ENCODE measurements around the gene CERCAM. TPM values are rescaled to one million over a fixed set of nuclear protein-coding genes. Genes with fewer than 3 reads are reported as not detected.
"Not testable (repeated sequence)": the region's sequence is repeated elsewhere in the genome, so short reads cannot be mapped to it uniquely, and the experiment has no call there.

The CERCAM gene
- total RNA-seq, 1 experiment from 2014 or later: 2.3 TPM

GRCh38 chr9:128422783-128423150 is 2.1 kb downstream of the CERCAM start:
- POLR2A ChIA-PET: interaction anchor here (0.6 kb wide), 2 partner anchors 11 to 130 kb away, joined by 3 read pairs; no protein-coding TSS in a partner anchor
- Mint-ChIP-seq H3K27me3 (ENCODE audit: insufficient read depth, unreplicated experiment) (no peaks in the 10 kb centered on the region), H3K9me3 (ENCODE audit: unreplicated experiment) (no peaks in the 10 kb centered on the region), H3K4me3 (ENCODE audit: unreplicated experiment) (no peak overlapping the region), H3K36me3 (ENCODE audit: insufficient read depth, unreplicated experiment) (peaks cover 7% of the 10 kb centered on the region), H3K4me1 (ENCODE audit: insufficient read depth, unreplicated experiment) (peaks cover 6% of the 10 kb centered on the region), H3K27ac (ENCODE audit: low read depth, unreplicated experiment) (no peak overlapping the region)
- no peak for DNase-seq (ENCODE audit: unreplicated experiment)
- TF ChIP-seq CTCF (IDR thresholded peaks at IDR 0.05; ENCODE audit: unreplicated experiment): no peak
- intact Hi-C loops (cut with micrococcal nuclease): no loop called here
- CTCF ChIA-PET: interaction anchor here (0.6 to 1.5 kb wide), 3 partner anchors 16 to 393 kb away, joined by 3 to 8 read pairs (median 4); no protein-coding TSS in a partner anchor
- BruUV-seq (replicated peaks): no TSS peak

GRCh38 chr9:128423356-128423755 is 2.7 kb downstream of the CERCAM start:
- intact Hi-C loops (cut with micrococcal nuclease); H3K9me3 Mint-ChIP-seq (ENCODE audit: unreplicated experiment); H3K27ac Mint-ChIP-seq (ENCODE audit: low read depth, unreplicated experiment); DNase-seq (ENCODE audit: unreplicated experiment); H3K27me3 Mint-ChIP-seq (ENCODE audit: insufficient read depth, unreplicated experiment); H3K36me3 Mint-ChIP-seq (ENCODE audit: insufficient read depth, unreplicated experiment); BruUV-seq (replicated peaks); H3K4me3 Mint-ChIP-seq (ENCODE audit: unreplicated experiment); H3K4me1 Mint-ChIP-seq (ENCODE audit: insufficient read depth, unreplicated experiment): not testable (repeated sequence)
- POLR2A ChIA-PET: interaction anchor here (0.6 kb wide), 2 partner anchors 10 to 130 kb away, joined by 3 read pairs; no protein-coding TSS in a partner anchor
- CTCF ChIA-PET: interaction anchor here (0.6 to 1.5 kb wide), 3 partner anchors 16 to 392 kb away, joined by 3 to 8 read pairs (median 4); no protein-coding TSS in a partner anchor

GRCh38 chr9:128424268-128424780 is 3.7 kb downstream of the CERCAM start:
- H3K27me3 Mint-ChIP-seq (ENCODE audit: insufficient read depth, unreplicated experiment): no peaks in the 10 kb centered on the region
- H3K36me3 Mint-ChIP-seq (ENCODE audit: insufficient read depth, unreplicated experiment): peaks cover 7% of the 10 kb centered on the region
- POLR2A ChIA-PET: no interaction called here
- no peaks in the 10 kb centered on the region for H3K9me3 Mint-ChIP-seq (ENCODE audit: unreplicated experiment)
- H3K4me3 Mint-ChIP-seq (ENCODE audit: unreplicated experiment): no peak overlapping the region
- intact Hi-C loops (cut with micrococcal nuclease): no loop called here
- H3K4me1 Mint-ChIP-seq (ENCODE audit: insufficient read depth, unreplicated experiment): peaks cover 6% of the 10 kb centered on the region
- no peak for DNase-seq (ENCODE audit: unreplicated experiment)
- CTCF ChIA-PET: interaction anchor here (0.7 to 1.5 kb wide), 3 partner anchors 13 to 62 kb away, joined by 3 to 8 read pairs (median 4); no protein-coding TSS in a partner anchor
- no peak for TF ChIP-seq CTCF (IDR thresholded peaks at IDR 0.05; ENCODE audit: unreplicated experiment)
- no TSS peak for BruUV-seq (replicated peaks)
- no peak overlapping the region for H3K27ac Mint-ChIP-seq (ENCODE audit: low read depth, unreplicated experiment)

GRCh38 chr9:128428644-128429512 is 8.2 kb downstream of the CERCAM start:
- no peak overlapping the region for H3K27ac Mint-ChIP-seq (ENCODE audit: low read depth, unreplicated experiment)
- no peaks in the 10 kb centered on the region for H3K27me3 Mint-ChIP-seq (ENCODE audit: insufficient read depth, unreplicated experiment)
- no peak for DNase-seq (ENCODE audit: unreplicated experiment)
- ChIA-PET CTCF (interaction anchor here (0.7 to 2.0 kb wide), 3 partner anchors 10 to 72 kb away, joined by 4 to 15 read pairs (median 4); no protein-coding TSS in a partner anchor), POLR2A (no interaction called here)
- no TSS peak for BruUV-seq (replicated peaks)
- H3K4me3 Mint-ChIP-seq (ENCODE audit: unreplicated experiment): no peak overlapping the region
- intact Hi-C loops (cut with micrococcal nuclease): no loop called here
- H3K36me3 Mint-ChIP-seq (ENCODE audit: insufficient read depth, unreplicated experiment): peaks cover 7% of the 10 kb centered on the region
- no peaks in the 10 kb centered on the region for H3K9me3 Mint-ChIP-seq (ENCODE audit: unreplicated experiment)
- no peak for TF ChIP-seq CTCF (IDR thresholded peaks at IDR 0.05; ENCODE audit: unreplicated experiment)
- no peaks in the 10 kb centered on the region for H3K4me1 Mint-ChIP-seq (ENCODE audit: insufficient read depth, unreplicated experiment)
